Stimulated activated naive B cell treated with anti-CD40 and anti-IgM and Interleukin-4, amounts not matched to agents 10 μg/mL and 1 μg/mL and 100 μg/mL, for 72 hours (primary cell): ENCODE data around the gene PPIF.

Experiments used
- ATAC-seq, 2 donors: fragments of 150-1000 bp; cut with Tn5 transposase; replicated peaks; 2 replicates each; pipeline ENCODE4 v1.10.0; 2021; ENCODE audit warnings: moderate library complexity in 1 of 2
- DNase-seq: peaks from one replicate; pipeline ENCODE4 v3.0.0; 2021
- H3K27ac Mint-ChIP-seq: one replicate; pipeline ENCODE4 v1.8.0; 2022; ENCODE audit warnings: mild to moderate bottlenecking, mixed read lengths
- H3K27me3 Mint-ChIP-seq, 2 donors: one replicate each; pipeline ENCODE4 v1.8.0; 2022; ENCODE audit warnings: mixed read lengths in 2 of 2
- H3K36me3 Mint-ChIP-seq, 2 donors: one replicate each; pipeline ENCODE4 v1.8.0; 2022; ENCODE audit warnings: mixed read lengths in 2 of 2, mild to moderate bottlenecking in 1 of 2
- H3K4me1 Mint-ChIP-seq, 2 donors: one replicate each; pipeline ENCODE4 v1.8.0; 2022; ENCODE audit warnings: mixed read lengths in 2 of 2, mild to moderate bottlenecking in 1 of 2
- H3K4me3 Mint-ChIP-seq, 2 donors: one replicate each; pipeline ENCODE4 v1.8.0; 2022; ENCODE audit warnings: mild to moderate bottlenecking in 2 of 2, mixed read lengths in 2 of 2, moderate library complexity in 1 of 2
- H3K9me3 Mint-ChIP-seq, 2 donors: one replicate each; pipeline ENCODE4 v1.8.0; 2022; ENCODE audit warnings: mixed read lengths in 2 of 2, mild to moderate bottlenecking in 1 of 2

PPIF gene

DNA sequence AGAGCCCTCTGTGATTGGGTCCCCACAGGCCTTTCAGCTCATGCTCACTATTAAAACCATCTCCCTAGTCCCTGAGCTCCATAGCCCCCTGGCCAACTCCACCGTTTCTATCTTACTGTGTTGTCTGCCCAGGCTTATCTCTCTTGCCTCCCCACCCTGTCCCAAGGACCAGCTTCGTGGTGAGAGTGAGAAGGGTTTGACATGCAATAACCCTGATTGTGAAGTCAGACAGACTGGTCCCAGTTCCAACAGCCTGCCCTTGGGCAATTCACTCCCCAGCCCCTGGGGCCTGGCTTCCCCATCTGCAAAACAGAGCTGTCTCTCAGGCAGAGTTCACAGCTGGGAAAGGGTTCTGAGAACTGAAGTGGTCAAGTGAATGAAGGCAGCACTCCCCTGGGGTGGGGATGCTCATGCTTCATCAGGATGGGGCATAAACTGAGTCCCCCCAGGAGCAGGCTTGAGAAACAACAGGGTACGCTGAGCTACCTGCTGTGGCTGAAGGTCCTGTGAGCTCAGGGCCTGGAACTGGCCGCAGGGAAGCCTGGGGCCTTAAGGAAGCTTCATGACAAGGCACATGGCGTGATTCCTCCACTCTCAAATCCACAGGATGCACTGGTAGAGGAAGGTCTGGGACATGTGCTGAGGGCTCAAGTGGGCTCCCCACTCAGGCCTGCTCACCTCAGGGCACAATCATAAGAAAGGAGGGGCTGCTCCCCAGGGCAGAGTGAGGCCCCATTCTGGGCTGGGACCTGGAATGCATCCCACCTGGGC lies 1.8 kb upstream of the PPIF start:
- ATAC-seq, result no peak

DNA sequence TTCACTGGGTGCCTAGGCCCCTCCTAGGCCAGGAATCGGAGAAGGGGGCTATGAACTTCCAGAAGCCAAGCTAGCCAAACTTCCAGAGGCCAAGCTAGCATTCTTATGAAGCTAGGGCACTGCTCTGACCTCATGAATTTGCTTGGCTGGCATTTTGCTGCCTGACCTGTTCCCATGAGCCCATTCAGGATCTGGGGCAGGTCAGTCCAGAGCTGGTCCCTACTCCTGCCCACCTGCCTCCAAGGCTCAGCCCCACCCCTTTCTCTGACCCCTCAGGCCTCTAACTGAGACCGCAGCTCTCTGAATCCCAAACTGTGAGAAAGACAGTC lies 1.3 kb upstream of the PPIF start:
- Mint-ChIP-seq H3K27ac (no peak overlapping the region), H3K27me3 (no peaks in the 10 kb centered on the region), H3K9me3 (no peaks in the 10 kb centered on the region), H3K36me3 (peaks cover 25 to 30% of the 10 kb centered on the region in 2 donors), H3K4me1 (peaks cover 26 to 36% of the 10 kb centered on the region in 2 donors), H3K4me3 (no peak overlapping the region)
- DNase-seq (no peak), ATAC-seq (no peak)

More for the DNA sequence above, 1.8 kb upstream of the PPIF start:
- Mint-ChIP-seq H3K27me3 (no peaks in the 10 kb centered on the region), H3K27ac (no peak overlapping the region), H3K36me3 (peaks cover 21 to 24% of the 10 kb centered on the region in 2 donors), H3K9me3 (no peaks in the 10 kb centered on the region), H3K4me1 (peaks cover 24 to 31% of the 10 kb centered on the region in 2 donors), H3K4me3 (no peak overlapping the region)
- no peak for DNase-seq

DNA sequence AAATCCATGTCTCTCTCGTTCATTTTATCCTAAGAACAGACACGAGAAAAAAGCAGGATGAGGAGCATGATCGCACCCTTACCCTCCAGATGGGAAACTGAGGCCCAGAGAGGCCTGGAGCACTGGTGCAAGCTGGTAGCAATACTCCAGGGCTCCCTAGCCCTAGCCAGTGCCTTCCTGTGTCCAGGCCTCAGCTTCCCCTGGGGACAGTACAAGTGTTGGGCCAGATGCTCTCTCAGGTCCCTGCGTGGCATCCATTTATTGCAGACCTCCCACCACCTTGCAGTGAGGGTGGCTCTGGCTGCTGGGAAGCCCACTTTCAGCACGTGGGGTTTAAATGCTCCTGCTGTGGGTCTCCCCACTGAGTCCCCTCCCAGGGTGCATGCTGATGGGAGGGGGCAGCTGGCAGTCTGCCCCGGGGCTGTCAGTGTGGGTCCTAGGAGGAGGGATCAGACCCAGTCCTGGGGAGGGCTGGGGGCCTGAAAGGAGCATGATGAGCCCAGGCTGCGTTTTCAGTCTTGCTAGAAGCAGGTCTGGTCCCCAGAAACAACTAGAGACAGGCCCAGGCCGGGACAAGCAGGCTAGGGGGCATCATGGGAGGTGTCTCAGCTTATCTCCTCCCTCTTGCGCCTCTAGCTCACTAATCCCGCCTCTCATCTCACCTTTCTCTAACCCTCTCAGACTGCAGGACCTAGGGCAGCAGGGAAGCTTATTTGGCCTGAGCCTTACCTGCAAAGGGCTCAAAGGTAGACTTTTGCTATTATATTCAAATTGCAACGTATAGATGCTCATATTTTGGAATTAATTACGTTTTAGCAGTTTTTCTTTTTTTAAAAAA lies 662 bp upstream of the PPIF start:
- peaks cover 27 to 30% of the 10 kb centered on the region in 2 donors for H3K36me3 Mint-ChIP-seq
- peak overlapping the region; percentile 94 for H3K27ac Mint-ChIP-seq
- H3K9me3 Mint-ChIP-seq, result no peaks in the 10 kb centered on the region
- no peaks in the 10 kb centered on the region for H3K27me3 Mint-ChIP-seq
- peaks cover 26 to 37% of the 10 kb centered on the region in 2 donors for H3K4me1 Mint-ChIP-seq
- ATAC-seq (no peak), DNase-seq (no peak)
- peak overlapping the region in 1 of 2 donors; percentile 91 for H3K4me3 Mint-ChIP-seq

DNA sequence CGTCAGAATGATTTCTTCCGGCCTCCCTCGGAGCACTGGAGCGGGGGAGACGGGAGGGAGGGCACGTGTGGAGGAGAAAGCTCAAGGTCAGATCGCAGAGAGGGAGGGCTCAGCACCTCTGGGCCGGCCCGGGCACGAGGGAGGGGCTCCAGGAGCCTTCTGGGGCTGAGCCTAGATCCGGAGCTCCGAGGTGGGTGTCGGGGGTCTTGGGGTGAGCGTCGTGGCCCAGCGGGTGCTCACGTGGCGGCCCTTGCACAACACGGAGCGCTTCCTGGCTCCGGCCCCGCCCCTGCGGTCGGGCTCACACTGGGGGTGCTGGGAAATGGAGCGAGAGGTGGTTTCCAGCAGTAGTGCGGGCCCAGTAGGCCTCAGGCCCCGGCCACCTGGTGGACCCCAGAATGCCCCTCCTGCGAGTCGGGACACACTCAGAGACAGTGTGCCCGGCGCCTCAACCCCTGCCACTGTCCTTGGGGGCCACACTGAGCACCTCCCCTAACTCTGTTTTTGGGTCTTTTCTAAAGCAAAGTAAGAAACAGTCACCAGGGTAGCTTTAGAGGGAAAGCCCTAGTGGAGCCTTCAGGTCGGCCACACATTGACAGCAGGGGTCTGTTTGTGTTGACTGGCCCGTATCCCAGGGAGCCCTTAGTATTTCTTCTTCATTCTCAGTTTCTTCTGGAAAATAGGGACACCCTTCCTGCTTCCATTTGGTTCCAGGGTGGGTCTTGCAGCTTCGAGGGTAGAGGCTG lies 798 bp downstream of the PPIF start:
- Mint-ChIP-seq H3K27ac (peak overlapping the region; percentile 94), H3K4me1 (peaks cover 31 to 49% of the 10 kb centered on the region in 2 donors), H3K4me3 (peak overlapping the region; percentile 87 to 91), H3K27me3 (no peaks in the 10 kb centered on the region), H3K9me3 (no peaks in the 10 kb centered on the region), H3K36me3 (peaks cover 37 to 38% of the 10 kb centered on the region in 2 donors)
- ATAC-seq (peak; percentile 75 to 76), DNase-seq (peak; percentile 74)

DNA sequence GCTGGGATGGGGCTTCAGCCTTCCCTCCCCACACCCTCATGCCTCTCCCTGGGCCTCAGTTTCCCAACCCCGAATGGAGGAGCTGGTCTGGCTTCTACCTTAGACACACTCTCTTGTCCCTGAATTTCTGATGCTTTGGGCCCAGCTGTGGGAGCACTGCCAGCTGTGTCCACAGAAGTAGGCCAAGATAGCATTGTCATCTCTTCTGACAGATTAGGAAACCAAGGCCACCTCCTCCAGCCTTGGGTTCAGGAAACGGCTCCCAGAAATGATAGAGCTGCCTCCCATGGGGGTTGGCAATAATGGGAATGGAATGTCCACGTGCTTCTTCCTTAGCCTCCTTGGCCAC lies 1.3 kb downstream of the PPIF start:
- peak overlapping the region; percentile 87 to 91 for H3K4me3 Mint-ChIP-seq
- DNase-seq (no peak), ATAC-seq (no peak)
- peaks cover 37 to 52% of the 10 kb centered on the region in 2 donors for H3K4me1 Mint-ChIP-seq
- peaks cover 42 to 44% of the 10 kb centered on the region in 2 donors for H3K36me3 Mint-ChIP-seq
- no peaks in the 10 kb centered on the region for H3K27me3 Mint-ChIP-seq
- H3K27ac Mint-ChIP-seq, result peak overlapping the region; percentile 94
- H3K9me3 Mint-ChIP-seq, result no peaks in the 10 kb centered on the region

DNA sequence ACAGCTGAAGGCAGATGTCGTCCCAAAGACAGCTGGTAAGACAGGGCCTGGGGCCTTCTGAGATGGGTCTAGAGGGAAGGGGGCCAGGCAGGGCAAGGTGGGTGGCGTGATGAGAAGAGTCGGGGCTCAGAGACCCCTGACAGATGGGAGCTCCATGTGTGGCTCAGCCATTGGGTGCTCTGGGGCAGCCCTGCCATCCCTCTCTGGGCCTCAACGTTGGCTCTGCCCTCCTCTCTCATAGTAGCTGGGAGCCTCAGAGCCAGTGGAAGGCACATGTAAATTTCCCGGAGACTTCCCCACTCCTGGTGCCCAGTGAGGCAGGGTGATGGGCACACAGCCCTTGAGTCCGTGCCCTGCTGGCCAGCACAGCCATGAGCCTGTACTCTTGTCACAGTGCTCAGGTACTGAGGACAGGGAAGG lies 1.8 kb downstream of the PPIF start:
- DNase-seq, result no peak
- H3K9me3 Mint-ChIP-seq, result no peaks in the 10 kb centered on the region
- no peak for ATAC-seq
- no peaks in the 10 kb centered on the region for H3K27me3 Mint-ChIP-seq
- H3K27ac Mint-ChIP-seq, result peak overlapping the region; percentile 94
- peak overlapping the region; percentile 87 to 91 for H3K4me3 Mint-ChIP-seq
- H3K36me3 Mint-ChIP-seq, result peaks cover 47 to 49% of the 10 kb centered on the region in 2 donors
- peaks cover 42 to 54% of the 10 kb centered on the region in 2 donors for H3K4me1 Mint-ChIP-seq

DNA sequence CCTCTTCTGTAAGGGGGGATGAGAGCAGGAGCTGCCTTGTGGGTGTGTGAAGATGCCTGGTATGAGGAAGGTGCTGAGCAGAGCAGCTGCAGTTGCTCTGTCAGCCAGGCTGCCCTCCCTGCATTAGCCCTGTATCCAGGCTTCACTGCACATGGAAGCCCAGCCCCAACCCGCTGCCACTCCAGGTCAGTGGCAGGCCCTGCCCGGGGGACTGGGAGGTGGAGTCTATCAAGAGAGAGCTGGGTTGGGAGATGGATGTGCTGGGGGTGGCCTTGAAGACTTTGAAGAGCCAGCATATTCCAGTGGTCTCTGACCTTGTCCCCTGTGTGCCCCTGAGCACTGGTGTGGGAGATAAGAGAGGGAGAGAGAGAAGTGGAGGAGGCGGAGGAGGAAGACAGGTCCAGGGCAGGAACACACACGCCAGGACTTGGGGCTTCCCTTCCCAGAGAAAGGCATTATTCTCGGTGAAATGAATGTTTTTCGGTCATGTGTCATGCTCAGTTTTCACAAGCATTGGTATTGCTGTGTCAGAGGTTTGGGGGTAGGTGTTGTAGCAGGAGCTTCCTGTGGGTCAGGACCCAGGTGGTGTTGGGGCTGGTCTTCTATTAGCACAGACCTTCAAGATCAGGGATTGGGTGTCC lies 2.6 kb downstream of the PPIF start:
- peaks cover 55 to 57% of the 10 kb centered on the region in 2 donors for H3K36me3 Mint-ChIP-seq
- no peak for ATAC-seq

DNA sequence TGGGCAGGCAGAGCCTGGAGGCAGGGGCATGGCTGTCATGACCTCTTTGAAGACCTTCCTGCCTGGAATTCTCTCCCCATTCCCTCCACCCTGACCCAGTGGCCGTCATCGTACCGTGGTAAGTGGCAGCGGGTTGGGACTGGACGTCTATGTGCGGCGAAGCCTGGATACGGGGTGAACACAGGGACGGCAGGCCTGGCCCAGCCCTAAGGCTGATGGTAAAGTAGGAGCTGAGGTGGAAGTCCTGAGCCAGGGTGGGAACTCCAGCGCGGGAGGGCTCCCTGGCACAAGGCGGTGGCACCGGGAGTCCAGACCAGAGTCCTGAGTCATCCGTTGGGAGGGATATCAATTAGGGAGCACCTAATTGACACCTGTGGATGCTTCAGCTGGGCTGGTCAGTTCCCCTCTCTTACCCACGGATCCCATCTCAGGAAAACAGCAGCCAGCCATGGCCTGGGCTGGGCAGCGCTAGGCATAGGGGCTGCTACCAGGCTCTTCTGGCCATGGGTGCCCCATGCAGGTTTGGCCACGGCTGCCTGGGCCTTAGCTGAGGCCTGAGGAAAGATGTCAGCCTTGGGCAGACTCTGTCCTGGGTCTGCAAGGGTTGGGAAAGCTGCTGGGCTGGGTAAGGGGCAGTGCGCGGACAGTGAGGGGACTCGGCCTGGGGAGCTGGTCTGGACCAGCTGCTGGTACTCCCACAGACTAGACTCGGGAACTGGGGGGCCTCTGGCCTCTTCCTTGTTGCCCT lies 3.3 kb downstream of the PPIF start:
- Mint-ChIP-seq H3K36me3 (peaks cover 62 to 64% of the 10 kb centered on the region in 2 donors), H3K27ac (peak overlapping the region; percentile 94), H3K4me3 (peak overlapping the region in 1 of 2 donors; percentile 55), H3K9me3 (no peaks in the 10 kb centered on the region), H3K4me1 (peaks cover 50 to 69% of the 10 kb centered on the region in 2 donors), H3K27me3 (no peaks in the 10 kb centered on the region)
- DNase-seq (no peak), ATAC-seq (no peak)

More for the DNA sequence above, 2.6 kb downstream of the PPIF start:
- Mint-ChIP-seq H3K9me3 (no peaks in the 10 kb centered on the region), H3K4me1 (peaks cover 49 to 62% of the 10 kb centered on the region in 2 donors), H3K27me3 (no peaks in the 10 kb centered on the region), H3K27ac (peak overlapping the region; percentile 94), H3K4me3 (peak overlapping the region; percentile 55 to 91)
- DNase-seq, result no peak

DNA sequence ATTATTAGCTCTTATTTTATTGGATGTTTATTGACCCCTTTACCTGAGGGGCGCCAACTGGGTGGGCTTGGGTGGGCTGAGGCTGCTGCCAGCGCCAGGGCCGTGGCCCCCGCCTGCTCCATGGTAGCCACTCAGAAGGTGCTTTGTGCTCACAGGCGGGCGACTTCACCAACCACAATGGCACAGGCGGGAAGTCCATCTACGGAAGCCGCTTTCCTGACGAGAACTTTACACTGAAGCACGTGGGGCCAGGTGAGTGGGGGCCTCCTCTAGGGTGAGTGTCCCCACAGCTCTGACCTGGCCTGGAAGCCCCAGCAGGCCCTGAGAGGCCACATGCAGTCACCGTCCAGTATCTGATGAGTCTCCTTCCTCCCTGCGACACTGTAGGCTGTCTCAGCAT lies 4.1 kb downstream of the PPIF start:
- Mint-ChIP-seq H3K4me1 (peaks cover 55 to 76% of the 10 kb centered on the region in 2 donors), H3K27ac (no peak overlapping the region), H3K4me3 (no peak overlapping the region), H3K27me3 (no peaks in the 10 kb centered on the region), H3K36me3 (peaks cover 69 to 71% of the 10 kb centered on the region in 2 donors), H3K9me3 (no peaks in the 10 kb centered on the region)
- ATAC-seq (no peak), DNase-seq (no peak)

DNA sequence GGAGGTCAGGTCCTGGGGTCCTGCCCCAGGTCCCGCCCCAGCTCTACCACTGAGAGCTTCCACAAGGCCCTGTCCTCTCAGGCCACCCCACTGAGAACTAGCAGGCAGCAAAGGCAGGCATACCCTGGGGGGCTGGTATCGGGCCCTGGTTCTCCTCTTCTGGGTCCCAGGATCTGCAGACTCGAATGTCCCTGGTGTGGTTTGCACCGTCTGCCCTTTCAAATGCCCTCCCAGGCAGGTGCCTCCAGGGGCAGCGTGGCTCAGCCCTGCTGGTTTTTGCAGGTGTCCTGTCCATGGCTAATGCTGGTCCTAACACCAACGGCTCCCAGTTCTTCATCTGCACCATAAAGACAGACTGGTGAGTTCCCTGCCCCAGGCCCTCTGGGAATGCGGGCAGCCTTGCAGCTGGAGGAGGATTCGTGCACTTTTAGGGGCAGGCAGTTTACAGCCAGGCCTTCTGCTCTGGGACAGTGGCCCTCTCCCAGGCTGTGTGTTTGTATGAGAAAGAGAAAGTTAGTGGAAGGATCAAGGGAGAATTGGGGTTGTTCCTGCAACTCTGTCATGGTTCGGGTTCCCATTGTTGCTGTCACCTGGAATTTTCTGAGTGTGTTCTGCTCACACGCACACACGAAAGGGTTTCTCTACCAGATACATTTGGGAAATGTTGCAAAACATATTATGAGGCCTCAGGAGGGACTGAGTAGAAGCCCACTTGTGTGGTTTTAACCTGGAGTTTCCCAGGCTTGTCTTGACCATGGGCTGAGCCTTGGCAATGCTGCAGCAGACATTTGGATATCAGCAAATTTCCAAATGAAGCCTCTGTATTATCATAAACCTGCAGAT lies 5.0 kb downstream of the PPIF start:
- Mint-ChIP-seq H3K4me1 (peaks cover 54 to 78% of the 10 kb centered on the region in 2 donors), H3K4me3 (no peak overlapping the region), H3K36me3 (peaks cover 73 to 78% of the 10 kb centered on the region in 2 donors), H3K9me3 (no peaks in the 10 kb centered on the region), H3K27ac (peak overlapping the region; percentile 27), H3K27me3 (no peaks in the 10 kb centered on the region)
- ATAC-seq, result no peak
- no peak for DNase-seq

DNA sequence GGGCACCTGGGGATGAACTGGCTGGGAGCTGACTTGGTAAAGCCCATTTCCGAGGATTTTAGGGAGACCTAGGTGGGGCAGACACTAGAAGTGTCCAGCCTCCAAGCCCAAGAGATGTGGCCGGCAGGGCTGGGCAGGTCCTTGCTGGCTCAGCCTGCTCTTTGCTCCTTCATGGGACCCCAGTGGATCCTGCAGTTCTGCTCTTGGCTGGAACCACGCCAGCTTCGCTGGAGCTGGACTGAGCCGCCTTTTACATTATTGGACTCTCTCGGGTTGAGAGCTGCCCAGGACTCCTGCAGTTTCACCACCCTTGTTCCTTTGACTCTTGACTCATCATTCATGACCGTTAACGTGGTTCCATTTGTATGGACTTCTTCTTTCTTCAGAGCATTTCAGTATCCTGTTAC lies 5.7 kb downstream of the PPIF start:
- ATAC-seq (no peak), DNase-seq (no peak)
- no peaks in the 10 kb centered on the region for H3K27me3 Mint-ChIP-seq
- no peak overlapping the region for H3K27ac Mint-ChIP-seq
- H3K9me3 Mint-ChIP-seq, result no peaks in the 10 kb centered on the region
- peaks cover 54 to 78% of the 10 kb centered on the region in 2 donors for H3K4me1 Mint-ChIP-seq
- H3K36me3 Mint-ChIP-seq, result peaks cover 71 to 85% of the 10 kb centered on the region in 2 donors
- H3K4me3 Mint-ChIP-seq, result peak overlapping the region in 1 of 2 donors; percentile 22

DNA sequence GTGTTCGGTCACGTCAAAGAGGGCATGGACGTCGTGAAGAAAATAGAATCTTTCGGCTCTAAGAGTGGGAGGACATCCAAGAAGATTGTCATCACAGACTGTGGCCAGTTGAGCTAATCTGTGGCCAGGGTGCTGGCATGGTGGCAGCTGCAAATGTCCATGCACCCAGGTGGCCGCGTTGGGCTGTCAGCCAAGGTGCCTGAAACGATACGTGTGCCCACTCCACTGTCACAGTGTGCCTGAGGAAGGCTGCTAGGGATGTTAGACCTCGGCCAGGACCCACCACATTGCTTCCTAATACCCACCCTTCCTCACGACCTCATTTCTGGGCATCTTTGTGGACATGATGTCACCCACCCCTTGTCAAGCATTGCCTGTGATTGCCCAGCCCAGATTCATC lies 6.5 kb downstream of the PPIF start:
- H3K27me3 Mint-ChIP-seq, result no peaks in the 10 kb centered on the region
- H3K9me3 Mint-ChIP-seq, result no peaks in the 10 kb centered on the region
- no peak for DNase-seq
- peaks cover 53 to 78% of the 10 kb centered on the region in 2 donors for H3K4me1 Mint-ChIP-seq
- H3K4me3 Mint-ChIP-seq, result peak overlapping the region; percentile 30 to 39
- peak; percentile 15 to 19 for ATAC-seq
- peaks cover 69 to 82% of the 10 kb centered on the region in 2 donors for H3K36me3 Mint-ChIP-seq
- H3K27ac Mint-ChIP-seq, result peak overlapping the region; percentile 53
